Activated T-helper 2 cell treated with anti-CD3 and anti-CD28 coated beads, Interferon-gamma antibody, Interleukin-2, Interleukin-4, amounts not matched to agents 10 μg/mL and 5 μg/mL and 100 μg/mL, durations not matched to agents 14 hours and 24 hours and 36 hours (primary cell): ENCODE measurements around the gene GRB2. TPM values are rescaled to one million over a fixed set of nuclear protein-coding genes. Genes with fewer than 3 reads are reported as not detected.
"Not testable (repeated sequence)": the region's sequence is repeated elsewhere in the genome, so short reads cannot be mapped to it uniquely, and the experiment has no call there.

ENCODE experiments used
- DNase-seq: peaks from one replicate; pipeline ENCODE4 v3.0.0; 2021; ENCODE audit warnings: low spot score
- H3K27ac Mint-ChIP-seq: one replicate; pipeline ENCODE4 v1.8.0; 2021; ENCODE audit warnings: mixed read lengths
- H3K27me3 Mint-ChIP-seq: one replicate; pipeline ENCODE4 v1.8.0; 2021; ENCODE audit warnings: low read depth, mixed read lengths
- H3K36me3 Mint-ChIP-seq: one replicate; pipeline ENCODE4 v1.8.0; 2021; ENCODE audit warnings: low read depth, mixed read lengths
- H3K4me1 Mint-ChIP-seq: one replicate; pipeline ENCODE4 v1.8.0; 2021; ENCODE audit warnings: low read depth, mixed read lengths
- H3K4me3 Mint-ChIP-seq: one replicate; pipeline ENCODE4 v1.8.0; 2021; ENCODE audit warnings: low read depth, mild to moderate bottlenecking, moderate library complexity, mixed read lengths
- H3K9me3 Mint-ChIP-seq: one replicate; pipeline ENCODE4 v1.8.0; 2021; ENCODE audit warnings: mixed read lengths
- intact Hi-C: fragments of 100-400 bp; cut with micrococcal nuclease; formaldehyde crosslinking; loops from one replicate; pipeline ENCODE4 v1.15.1; 2023
- total RNA-seq: library from RNA; stranded (reverse); gene quantifications from 2 replicates; pipeline ENCODE4 v1.2.3, GENCODE V29; 2022

Gene GRB2
- total RNA-seq, result 176 and 188 TPM in 2 replicates

DNA sequence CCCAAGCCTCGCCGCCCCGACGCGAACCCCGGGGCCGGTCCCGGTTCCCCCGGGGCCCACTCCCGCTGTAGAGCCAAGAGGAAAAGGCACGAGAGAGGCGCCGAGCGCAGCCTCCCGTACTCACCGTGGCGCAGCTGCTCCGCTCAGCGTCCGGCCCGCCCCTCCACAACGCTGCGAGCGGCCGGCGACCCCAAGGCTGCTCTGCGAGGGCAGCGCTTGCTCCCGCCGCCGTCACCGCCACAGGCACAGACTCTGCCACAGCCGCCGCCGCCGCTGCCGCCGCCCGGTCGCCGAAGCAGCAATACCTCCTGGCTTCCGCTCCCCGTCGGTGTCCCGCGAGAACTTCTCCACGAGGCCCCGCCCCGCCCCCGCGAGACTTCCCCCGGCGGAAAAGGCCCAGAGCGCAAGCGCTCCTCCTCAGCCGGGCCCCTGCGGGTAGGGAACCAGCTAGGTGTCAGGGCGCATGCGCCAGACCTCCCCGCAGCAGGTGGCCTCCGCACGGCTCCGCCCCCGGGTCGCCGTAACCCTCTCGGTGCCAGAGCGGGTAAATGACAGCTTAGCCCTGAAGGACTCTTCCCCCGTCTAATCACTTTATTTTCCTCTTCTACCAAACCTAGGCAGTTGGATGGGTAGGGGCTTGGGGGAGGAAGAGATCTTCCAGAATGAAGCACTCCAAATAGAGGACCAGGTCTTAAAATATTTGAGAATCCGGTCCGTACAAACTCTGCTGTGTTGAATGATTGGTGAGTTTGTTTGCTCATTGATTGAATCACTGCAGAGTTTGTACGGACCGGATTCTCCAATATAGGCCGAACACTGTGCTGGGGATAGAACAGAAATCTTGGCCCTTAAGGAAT lies at the start of gene GRB2:
TSS of gene GRB2 (minus strand) at position 314 of the 857 bp plus-strand sequence. CDS start 12,050 bp downstream, outside the sequence.
- H3K4me3 Mint-ChIP-seq, result peak within 1 kb of the TSS; percentile 95
- no peaks in the 10 kb centered on the region for H3K27me3 Mint-ChIP-seq
- intact Hi-C loops, result loop anchor here (1.0 kb wide), 2 partner anchors 11 to 116 kb away; partner anchors contain the start of gene SLC25A19
- DNase-seq, result peak; percentile 100
- peak within 1 kb of the TSS; percentile 91 for H3K27ac Mint-ChIP-seq
- H3K9me3 Mint-ChIP-seq, result no peaks in the 10 kb centered on the region
- peaks cover 16% of the 10 kb centered on the region for H3K36me3 Mint-ChIP-seq
- peaks cover 37% of the 10 kb centered on the region for H3K4me1 Mint-ChIP-seq

GRCh38 chr17:75454672-75455071 lies 49.2 kb upstream of the GRB2 start:
- H3K9me3 Mint-ChIP-seq, H3K27ac Mint-ChIP-seq, DNase-seq, H3K4me3 Mint-ChIP-seq, H3K36me3 Mint-ChIP-seq, H3K27me3 Mint-ChIP-seq: not testable (repeated sequence)
- peaks cover 30% of the 10 kb centered on the region for H3K4me1 Mint-ChIP-seq
- intact Hi-C loops, result loop anchor here (5.0 kb wide), 1 partner anchor 63 kb away; the partner anchor contains the start of genes CASKIN2 and TSEN54

DNA sequence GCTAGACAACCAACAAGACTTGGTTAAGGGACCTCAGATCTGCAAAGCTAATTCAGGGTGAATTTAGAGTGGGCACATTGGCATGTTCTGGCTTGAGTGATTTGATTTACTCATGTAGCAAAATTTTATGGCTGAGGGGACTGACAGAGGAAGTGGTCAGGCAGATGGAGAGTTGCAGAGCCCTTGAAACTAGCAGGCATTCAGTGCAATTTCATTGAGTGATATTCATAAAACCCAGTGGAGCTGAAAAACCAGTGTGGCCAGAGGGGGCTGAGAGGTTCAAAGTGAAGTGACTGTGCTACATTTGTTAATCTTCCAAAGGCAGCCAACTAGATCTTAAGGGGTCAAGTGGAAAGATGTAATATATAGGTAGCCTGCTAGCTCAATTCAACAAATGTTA lies 48.7 kb upstream of the GRB2 start:
- Mint-ChIP-seq H3K9me3 (no peaks in the 10 kb centered on the region), H3K36me3 (peaks cover 3% of the 10 kb centered on the region), H3K4me3 (no peak overlapping the region), H3K27ac (no peak overlapping the region), H3K4me1 (peaks cover 28% of the 10 kb centered on the region), H3K27me3 (peaks cover 2% of the 10 kb centered on the region)
- intact Hi-C loops, result no loop called here
- DNase-seq, result no peak

DNA sequence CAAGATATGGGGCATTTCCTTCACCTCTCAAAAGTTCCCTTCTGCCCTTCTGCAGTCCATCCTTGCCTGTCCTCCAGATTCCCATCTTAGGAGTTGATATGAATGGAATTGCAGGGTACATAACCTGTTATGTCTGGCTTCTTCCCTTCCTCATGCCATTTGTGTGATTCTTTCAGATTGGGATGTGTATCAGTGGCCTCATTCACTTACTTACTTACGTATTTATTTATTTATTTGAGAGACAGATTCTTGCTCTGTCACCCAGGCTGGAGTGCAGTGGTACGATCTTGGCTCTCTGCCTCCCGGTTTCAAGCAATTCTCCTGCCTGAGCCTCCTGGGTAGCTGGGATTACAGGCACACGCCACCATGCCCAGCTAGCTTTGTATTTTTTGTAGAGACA lies 44.8 kb upstream of the GRB2 start:
- Mint-ChIP-seq H3K36me3 (no peaks in the 10 kb centered on the region), H3K27me3 (peaks cover 4% of the 10 kb centered on the region), H3K4me1 (peaks cover 11% of the 10 kb centered on the region), H3K27ac (no peak overlapping the region), H3K4me3 (no peak overlapping the region), H3K9me3 (no peaks in the 10 kb centered on the region)
- DNase-seq, result no peak
- intact Hi-C loops, result no loop called here

DNA sequence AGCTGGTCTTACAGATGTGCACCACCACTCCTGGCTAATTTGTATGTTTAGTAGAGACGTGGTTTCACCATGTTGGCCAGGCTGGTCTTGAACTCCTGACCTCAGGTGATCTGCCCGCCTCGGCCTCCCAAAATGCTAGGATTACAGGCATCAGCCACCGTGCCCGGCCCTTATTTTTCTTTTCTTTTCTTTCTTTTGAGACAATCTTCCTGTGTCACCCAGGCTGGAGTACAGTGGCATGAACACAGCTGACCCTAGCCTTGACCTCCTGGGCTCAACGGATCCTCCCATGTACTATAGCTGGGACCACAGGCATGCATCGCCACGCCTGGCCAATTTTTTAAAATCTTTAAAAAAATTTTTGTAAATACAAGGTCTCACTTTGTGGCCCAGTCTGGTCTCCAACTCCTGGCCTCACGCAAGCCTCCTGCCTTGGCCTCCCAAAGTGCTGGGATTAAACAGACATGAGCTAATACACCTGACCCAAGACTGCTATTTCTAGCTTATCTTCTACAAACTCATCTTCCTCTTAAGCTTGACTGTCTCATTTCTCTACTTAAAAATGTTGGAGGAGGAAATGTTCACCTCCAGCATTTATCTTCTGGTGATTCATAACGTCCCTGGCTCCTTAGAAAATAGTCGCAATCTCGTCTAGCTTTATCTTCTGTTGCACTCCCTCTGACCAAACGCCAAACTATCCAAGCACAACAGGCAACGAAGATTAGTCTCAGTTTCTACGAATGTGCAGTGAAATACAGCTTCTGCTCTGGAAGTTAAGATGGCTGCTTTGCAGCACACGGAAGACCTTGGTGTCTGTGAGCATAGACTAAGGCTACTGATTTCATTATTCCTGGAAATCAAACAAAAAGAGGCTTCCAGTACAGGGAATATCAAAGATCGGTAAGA lies 42.7 kb upstream of the GRB2 start:
- intact Hi-C loops, result no loop called here
- no peak for DNase-seq
- Mint-ChIP-seq H3K4me3 (no peak overlapping the region), H3K9me3 (no peaks in the 10 kb centered on the region), H3K27me3 (peaks cover 3% of the 10 kb centered on the region), H3K36me3 (no peaks in the 10 kb centered on the region), H3K27ac (no peak overlapping the region), H3K4me1 (peaks cover 2% of the 10 kb centered on the region)

DNA sequence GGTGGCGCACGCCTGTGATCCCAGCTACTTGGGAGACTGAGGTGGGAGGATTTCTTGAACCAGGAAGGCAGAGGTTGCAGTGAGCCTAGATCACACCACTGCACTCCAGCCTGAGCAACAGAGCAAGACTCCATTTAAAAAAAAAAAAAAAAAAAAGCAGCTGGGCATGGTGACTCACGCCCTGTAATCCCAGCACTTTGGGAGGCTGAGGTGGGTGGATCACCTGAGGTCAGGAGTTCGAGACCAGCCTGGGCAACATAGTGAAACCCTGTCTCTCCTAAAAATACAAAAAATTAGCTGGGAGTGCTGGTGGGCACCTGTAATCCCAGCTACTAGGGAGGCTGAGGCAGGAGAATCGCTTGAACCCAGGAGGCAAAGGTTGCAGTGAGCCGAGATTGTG lies 40.4 kb upstream of the GRB2 start:
- H3K27me3 Mint-ChIP-seq, H3K9me3 Mint-ChIP-seq, H3K4me3 Mint-ChIP-seq, DNase-seq, H3K27ac Mint-ChIP-seq, H3K4me1 Mint-ChIP-seq, intact Hi-C loops, H3K36me3 Mint-ChIP-seq: not testable (repeated sequence)

GRCh38 chr17:75445296-75445695 lies 39.8 kb upstream of the GRB2 start:
- no peaks in the 10 kb centered on the region for H3K9me3 Mint-ChIP-seq
- H3K27me3 Mint-ChIP-seq, result peaks cover 3% of the 10 kb centered on the region
- no peaks in the 10 kb centered on the region for H3K36me3 Mint-ChIP-seq
- H3K4me1 Mint-ChIP-seq, result peaks cover 2% of the 10 kb centered on the region
- intact Hi-C loops, result no loop called here
- no peak for DNase-seq
- no peak overlapping the region for H3K4me3 Mint-ChIP-seq
- no peak overlapping the region for H3K27ac Mint-ChIP-seq

DNA sequence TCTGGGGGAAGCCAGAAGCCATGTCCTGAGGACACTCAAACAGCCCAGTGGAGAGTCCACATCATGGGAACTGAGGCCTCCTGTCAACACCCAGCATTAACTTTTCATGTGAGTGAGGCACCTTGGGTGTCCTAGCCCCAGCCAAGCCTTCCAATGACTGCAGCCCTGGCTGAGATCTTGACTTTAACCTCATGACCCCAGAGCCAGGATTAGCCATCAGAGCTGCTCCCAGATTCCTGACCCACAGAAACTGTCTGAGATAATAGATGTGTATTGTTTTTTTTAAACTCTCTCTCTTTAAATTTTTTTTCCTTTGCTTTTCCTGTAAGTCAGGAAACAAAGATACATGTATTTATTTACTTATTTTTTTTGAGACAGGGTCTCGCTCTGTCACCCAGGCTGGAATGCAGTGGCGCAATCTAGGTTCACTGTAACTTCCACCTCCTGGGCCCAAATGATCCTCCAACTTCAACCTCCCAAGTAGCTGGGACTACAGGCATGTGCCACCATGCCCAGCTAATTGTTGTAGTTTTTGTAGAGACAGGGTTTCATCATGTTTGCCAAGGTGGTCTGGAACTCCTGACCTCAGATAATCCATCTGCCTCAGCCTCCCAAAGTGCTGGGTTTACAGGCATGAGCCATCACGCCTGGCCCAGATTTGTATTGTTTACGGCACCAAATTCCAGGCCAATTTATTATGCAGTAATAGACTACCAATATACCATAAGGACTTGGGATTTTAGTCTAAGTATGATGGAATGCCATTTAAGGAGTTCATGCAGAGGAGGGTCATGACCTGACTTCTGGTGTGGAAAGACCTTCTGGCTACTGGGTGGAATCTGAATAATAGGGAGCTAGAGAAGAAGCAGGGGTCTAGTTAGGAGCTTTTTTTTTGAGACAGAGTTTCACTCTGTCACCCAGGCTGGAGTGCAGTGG lies 37.0 kb upstream of the GRB2 start:
- Mint-ChIP-seq H3K27ac (no peak overlapping the region), H3K4me3 (no peak overlapping the region), H3K36me3 (no peaks in the 10 kb centered on the region), H3K27me3 (no peaks in the 10 kb centered on the region), H3K4me1 (no peaks in the 10 kb centered on the region), H3K9me3 (no peaks in the 10 kb centered on the region)
- intact Hi-C loops, result no loop called here
- no peak for DNase-seq

DNA sequence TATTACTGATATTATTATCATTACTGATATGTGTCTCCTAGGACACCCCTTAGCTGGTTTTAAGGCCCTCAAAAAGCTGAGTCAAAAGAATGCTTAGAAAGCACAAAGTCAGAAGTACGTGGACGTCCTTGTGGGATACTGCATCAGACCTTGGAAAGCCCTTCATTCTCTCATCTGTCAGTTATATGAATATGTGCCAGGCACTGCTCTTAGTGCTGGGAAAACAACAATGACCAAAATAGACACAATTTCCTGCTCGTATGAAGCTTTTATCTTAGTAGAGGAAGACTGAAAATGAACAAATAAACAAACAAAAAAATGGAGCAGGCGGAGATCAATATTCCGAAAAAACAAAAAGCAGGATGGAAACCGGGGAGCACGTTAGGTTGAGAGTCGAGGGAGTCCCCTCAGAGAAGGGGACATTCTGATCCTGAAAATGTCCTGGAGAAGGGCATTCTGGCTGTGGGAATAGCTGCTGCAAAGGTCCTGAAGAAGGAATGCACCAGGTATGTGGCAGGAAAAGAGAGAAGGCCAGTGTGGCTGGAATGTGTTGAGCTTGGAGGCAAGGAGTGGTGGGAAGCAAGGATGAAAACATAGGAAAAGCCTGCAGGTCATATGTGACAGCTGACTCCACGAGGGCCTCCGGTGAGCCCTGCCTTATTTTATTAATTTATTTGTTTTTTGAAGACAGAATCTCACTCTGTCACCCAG lies 35.4 kb upstream of the GRB2 start:
- no peak overlapping the region for H3K4me3 Mint-ChIP-seq
- H3K9me3 Mint-ChIP-seq, result no peaks in the 10 kb centered on the region
- intact Hi-C loops, result no loop called here
- H3K27ac Mint-ChIP-seq, result no peak overlapping the region
- H3K36me3 Mint-ChIP-seq, result no peaks in the 10 kb centered on the region
- DNase-seq, result no peak
- no peaks in the 10 kb centered on the region for H3K27me3 Mint-ChIP-seq
- H3K4me1 Mint-ChIP-seq, result peaks cover 5% of the 10 kb centered on the region

DNA sequence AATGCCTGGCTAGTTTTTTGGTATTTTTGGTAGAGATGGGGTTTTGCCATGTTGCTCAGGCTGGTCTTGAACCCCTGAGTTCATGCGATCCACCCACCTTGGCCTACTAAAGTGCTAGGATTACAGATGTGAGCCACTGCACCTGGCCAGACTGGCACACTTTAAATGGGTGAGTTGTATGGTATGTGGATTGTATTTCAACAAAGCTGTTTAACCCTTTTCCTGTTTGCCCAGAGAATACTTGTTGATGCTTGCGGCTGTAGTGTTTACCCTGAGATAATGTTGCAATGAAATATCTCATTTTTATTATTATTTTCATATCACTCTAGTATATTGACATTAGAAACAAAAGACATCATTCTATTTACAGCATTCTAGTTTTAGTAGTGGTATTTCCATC lies 33.8 kb upstream of the GRB2 start:
- Mint-ChIP-seq H3K9me3 (no peaks in the 10 kb centered on the region), H3K27me3 (no peaks in the 10 kb centered on the region), H3K36me3 (no peaks in the 10 kb centered on the region), H3K27ac (no peak overlapping the region), H3K4me1 (peaks cover 12% of the 10 kb centered on the region), H3K4me3 (no peak overlapping the region)
- no peak for DNase-seq
- intact Hi-C loops, result no loop called here

DNA sequence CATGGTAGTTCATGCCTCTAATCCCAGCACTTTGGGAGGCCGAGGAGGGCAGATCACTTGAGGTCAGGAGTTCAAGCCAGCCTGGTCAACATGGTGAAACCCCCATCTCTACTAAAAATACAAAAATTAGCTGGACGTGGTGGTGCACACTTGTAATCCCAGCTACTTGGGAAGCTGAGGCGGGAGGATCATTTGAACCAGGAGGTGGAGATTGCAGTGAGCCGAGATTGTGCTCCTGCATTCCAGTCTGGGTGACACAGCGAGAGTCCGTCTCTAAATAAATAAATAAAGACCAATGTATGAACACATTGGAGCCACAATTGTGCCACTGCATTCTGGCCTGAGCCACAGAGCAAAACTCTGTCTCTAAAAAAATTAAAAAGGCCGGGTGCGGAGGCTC lies 31.9 kb upstream of the GRB2 start:
- H3K27ac Mint-ChIP-seq, H3K4me3 Mint-ChIP-seq, intact Hi-C loops, H3K36me3 Mint-ChIP-seq, H3K27me3 Mint-ChIP-seq, H3K9me3 Mint-ChIP-seq, DNase-seq: not testable (repeated sequence)
- peaks cover 14% of the 10 kb centered on the region for H3K4me1 Mint-ChIP-seq

- intact Hi-C loops, H3K9me3 Mint-ChIP-seq, H3K27ac Mint-ChIP-seq, H3K4me3 Mint-ChIP-seq, DNase-seq, H3K36me3 Mint-ChIP-seq: not testable (repeated sequence)
- Mint-ChIP-seq H3K27me3 (peaks cover 12% of the 10 kb centered on the region), H3K4me1 (peaks cover 17% of the 10 kb centered on the region)
These were observed 29.0 kb upstream of the GRB2 start for GRCh38 chr17:75434433-75434832.
